ENCODE results near the gene KCND3.

Gene KCND3

DNA sequence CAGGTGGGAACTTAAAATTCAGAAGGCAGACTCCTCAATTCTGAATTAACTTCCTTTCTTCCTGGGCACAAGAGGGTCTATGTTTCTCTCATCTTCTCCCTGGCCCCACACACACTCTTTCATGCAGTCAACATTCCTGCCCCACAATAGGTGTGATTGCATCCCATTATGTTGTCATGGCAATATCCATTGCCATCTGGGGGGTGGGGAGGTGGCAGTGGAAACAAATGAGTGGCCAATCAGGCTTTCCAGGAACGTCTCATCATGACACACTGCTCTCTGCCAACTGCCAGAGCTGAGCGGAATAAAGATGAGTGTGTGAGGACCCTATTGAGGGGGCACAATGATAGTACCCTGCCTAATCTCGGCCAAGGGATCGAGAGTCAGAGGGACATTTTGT is 80.4 kb downstream of the KCND3 start:
- DNase-seq: no peak

DNA sequence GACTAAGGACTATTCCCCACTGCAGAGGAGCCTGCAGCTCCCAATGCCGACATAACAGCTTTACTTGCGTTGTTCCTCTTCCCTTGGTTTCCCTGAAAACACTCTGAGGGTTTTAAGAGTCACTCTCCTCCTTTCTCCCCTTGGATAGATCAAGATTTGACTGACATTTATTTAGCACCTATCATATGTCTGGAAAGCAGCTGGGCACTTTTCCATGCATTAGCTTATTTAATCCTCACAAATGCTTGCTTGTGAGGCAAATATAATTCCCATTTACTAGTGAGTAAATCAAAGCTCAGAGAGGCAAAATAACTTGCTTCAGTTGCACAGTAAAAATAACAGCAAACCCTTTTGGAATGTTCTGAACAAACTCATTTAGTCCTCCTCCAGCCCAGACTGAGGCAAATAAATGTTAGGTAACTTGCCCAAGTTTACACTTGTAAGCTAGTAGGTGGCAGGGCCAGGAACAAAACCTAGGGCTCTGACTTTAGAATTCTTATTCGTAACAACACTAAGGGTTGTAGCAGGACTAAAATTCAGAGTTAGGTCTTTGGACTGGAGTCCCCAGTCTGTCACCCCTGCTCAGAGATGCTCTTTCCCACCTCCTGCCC is 81.4 kb downstream of the KCND3 start:
- DNase-seq: no peak

DNA sequence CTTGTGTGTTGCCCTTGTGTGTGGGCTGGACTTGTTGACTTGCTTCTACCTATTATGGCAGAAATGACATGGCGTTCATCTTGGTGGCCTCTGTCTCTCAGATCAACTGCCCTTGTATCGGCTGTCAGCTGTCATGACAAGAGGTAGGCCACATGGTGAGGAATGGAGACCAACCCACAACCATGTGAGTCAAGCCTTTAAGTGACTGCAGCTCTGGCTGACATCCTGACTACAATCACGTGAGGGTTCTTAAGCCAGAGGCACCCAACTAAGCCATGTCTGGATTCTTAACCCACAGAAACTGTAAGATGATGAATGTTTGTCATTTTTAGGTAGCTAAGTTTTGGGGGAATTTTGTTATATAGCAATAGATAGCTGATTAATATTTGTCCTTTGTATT is 82.1 kb downstream of the KCND3 start:
- peak; percentile 19 for DNase-seq

DNA sequence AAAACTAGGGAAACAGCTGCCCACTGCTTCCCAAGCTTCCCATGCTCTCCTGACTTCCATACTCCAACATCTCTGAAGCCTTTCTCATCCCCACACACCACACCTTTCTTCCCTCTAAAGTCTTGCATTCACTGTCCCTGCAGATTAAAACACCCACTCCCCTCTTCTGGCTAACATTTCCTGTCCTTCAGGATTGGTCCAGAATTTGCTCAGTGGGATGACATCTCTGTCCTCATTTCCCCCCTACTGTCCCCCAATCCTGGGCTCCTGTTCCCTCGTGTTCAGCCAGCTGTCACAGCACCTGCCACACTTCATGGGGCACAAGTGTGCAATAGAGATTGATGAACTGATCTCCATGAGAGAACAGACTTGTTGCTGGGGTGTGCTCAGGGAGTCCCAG is 82.7 kb downstream of the KCND3 start:
- DNase-seq: no peak

DNA sequence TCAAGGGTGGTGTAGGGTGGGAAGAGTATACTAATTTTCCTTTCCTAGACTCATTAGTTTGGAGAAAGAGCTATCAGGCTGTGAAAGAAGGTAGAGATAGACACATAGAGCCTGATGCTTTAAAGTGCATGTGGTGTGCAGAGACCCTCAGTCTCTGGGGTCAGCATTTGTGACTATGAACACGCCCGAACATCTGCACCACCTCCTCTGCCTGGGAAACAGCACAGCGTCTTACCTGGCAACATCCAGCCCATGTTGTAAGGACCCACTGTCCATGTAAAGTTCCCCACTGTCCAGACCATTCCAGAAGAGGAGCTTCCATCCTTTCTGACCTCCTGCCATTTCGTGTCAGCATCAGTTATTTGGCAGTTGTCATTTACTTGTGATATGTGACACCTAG is 83.4 kb downstream of the KCND3 start:
- no peak for DNase-seq

GRCh38 chr1:111904478-111905218 is 84.8 kb downstream of the KCND3 start:
- peak; percentile 48 for DNase-seq

DNA sequence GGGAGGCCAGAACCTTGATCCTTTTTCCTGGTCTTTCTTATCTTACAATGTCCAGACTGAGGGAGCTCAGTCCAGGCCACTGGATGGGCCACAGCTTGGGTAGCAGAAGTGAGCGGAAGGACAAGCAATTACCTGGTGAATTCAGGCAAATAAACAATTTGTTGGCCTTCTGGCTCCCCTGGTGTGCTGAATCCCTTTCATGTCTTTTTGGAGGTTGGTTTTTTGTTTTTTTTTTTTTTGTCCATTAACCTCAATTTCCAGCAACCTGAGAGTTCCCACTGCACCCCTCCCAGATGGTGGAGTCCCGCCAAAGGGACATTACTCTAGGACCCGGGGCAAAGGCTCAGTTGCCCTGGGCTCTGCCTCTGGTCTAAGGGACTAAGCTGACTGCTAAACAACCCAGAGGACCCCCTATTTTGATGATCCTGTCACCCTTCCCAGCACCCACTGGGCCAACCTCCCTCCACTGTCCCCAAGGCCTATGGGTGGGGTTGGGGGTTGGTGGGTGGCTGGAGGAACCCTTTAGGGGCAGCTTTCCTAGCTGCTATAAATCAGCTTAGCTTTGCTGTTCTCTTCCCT is 85.5 kb downstream of the KCND3 start:
- DNase-seq: no peak

DNA sequence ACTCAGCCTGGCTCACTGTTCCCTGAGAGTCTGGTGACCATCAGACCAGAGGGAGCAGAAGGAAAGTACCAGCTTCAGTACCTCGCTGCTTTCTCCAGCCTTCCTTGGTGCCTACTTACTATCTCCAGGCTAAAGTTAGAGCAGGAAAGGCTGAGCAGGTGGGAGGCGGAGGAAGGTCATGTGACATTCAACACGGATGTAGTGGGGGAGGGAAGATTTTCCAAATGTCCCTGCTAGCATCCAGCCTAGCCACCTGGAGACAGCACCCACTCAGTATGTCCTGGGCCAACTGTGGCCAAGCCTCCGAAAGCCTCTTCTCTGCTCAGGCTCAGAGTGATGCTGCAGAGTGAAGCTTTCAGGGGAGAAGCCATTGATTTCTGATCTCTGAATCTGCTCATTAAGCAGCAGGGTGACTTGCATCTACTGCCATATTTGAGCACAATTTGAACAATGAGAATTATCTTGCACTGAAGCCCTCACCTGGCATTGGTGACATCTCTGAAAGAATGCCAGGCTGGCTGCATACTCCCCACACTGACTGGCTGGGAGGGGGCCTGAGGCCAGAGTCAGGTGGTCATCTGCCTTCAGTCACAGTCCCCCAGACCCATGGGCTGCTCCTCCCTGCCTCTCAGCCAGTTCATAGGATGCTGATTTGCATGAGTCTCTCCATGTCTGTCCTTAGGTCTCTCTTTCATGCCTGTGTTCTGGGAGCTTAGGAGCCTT is 86.2 kb downstream of the KCND3 start:
- DNase-seq: no peak

DNA sequence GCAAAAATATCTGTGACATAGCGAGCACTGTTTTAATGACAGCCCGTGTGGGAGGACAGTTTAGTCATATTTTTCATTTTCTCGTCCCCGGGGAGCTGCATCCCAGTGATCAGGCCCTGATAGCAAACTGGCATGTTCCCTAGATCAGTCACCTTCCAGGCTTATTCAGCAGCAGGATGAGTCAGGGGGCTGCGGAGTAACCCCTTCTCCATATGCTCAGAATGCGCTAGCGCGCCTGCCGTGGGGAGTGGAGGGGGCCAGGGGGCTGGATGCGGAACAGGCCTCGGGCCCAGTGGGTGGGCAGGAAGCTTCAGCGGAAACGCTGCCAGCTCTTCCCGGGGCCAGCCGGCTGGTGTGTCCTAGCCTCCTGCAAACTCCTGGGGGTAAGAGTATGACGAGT is 94.0 kb downstream of the KCND3 start:
- DNase-seq: no peak

GRCh38 chr1:111895017-111895416 is 94.5 kb downstream of the KCND3 start:
- DNase-seq: no peak

DNA sequence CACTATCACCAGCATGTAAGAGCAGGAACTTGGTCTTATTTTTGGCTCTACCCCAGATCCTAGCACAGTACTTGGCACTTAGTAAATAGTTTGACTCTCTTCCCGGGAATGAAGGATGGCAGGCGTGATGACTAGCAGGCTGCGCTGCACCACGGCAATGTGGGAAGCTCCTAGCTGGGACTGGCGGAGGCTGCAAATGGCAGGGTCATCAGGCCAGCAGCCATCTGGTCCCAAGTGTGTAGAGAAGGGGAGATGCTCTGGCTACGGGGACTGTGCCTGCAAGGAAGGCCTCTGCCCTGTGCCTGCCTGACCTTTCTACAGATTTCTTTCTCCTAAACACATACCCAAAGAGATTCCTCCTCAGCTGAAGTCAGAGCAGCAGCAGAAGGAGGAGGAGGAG is 95.0 kb downstream of the KCND3 start:
- no peak for DNase-seq

GRCh38 chr1:111891566-111891965 is 97.9 kb downstream of the KCND3 start:
- DNase-seq: no peak

GRCh38 chr1:111888740-111889376 is 100.6 kb downstream of the KCND3 start:
- DNase-seq: no peak

- no peak for DNase-seq
Observed at GRCh38 chr1:111887875-111888274, 101.6 kb downstream of the KCND3 start.

GRCh38 chr1:111887385-111887784 is 102.1 kb downstream of the KCND3 start:
- no peak for DNase-seq

DNA sequence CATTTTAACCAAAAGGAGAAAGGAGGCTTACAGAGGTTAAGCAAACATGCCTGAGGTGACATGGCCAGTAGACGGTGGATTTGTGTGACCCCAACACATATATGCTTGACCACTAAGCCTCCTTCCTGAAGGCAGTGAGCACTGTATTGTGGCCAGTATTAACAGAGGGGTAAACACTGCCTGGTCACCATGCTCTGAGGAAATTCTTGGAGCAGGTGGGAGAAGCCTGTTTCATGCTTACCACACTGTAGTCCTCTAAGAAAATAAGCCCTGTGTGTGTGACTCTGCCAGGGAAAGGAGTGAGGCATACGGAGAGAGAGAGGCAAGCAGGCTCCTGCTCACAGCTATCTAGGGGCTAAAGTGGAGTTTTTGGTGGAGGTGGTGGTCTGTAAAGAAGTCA is 102.7 kb downstream of the KCND3 start:
- DNase-seq: no peak

DNA sequence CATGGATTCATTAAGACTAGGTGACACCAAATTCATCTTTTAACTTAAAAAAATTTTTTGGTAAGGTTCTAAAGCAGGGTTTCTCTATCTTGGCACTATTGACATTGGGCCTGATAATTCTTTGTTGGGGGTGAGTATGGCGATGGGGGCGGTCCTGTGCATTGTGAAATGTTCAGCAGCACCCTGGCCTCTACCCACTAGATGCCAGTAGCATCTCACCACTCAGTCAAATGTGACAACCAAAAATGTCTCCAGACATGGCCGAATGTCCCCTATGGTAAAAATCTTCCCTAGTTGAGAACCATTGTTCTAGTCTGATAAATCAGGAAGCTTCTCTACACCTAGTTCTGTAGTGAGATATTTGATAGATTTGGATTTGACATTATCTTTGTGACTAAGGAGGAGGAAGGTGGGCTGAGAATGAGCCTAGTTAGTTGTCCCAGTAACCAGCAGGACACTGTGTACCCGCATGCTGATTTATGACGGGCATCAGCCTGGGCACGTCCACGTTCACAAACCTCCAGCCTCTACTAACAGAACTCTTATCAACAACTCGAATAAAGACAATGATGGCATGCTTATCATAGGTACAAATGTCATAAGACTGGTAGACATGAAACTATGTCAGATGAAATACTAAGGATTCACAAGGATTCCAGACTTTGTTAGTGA is 104.6 kb downstream of the KCND3 start:
- no peak for DNase-seq

GRCh38 chr1:111882986-111883560 is 106.4 kb downstream of the KCND3 start:
- no peak for DNase-seq

DNA sequence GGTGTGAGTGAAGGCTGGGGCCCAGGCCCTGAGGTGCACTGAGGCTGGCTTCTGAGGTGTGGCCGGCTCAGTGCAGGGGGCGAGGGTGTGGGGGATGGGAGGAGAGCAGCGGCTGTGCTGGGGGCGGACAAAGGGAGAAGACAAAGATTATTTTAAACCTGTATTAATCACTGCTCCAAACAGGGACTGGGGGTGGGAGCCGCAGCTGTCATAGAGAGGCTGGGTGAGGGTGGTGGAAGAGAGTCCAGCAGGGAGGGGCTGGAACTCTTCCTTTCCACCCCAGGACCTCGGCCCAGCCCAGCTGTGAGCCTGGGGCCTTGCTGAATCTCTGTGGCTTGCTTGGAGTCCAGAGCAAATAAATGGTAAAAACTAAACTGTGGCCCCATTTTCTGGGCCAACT is 106.9 kb downstream of the KCND3 start:
- no peak for DNase-seq

- DNase-seq: no peak
Observed at GRCh38 chr1:111880881-111881837, 108.3 kb downstream of the KCND3 start.

DNA sequence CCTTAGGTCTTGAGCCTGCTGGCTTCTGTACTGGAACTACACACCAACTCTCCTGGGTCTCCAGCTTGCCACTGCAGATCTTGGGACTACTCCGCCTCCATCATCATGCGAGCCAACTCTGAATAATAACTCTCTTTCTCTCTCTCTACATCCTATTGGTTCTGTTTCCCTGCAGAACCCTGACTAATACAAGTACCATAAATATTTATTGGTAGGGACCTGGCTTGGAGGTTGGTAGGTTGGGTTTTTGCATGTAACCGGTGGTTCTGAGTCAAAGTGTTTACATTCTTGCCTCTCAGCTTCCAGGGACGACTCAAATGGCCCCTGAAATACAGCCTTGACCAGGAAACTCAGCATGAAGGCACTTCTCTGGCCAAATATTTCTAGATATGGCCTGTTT is 110.4 kb downstream of the KCND3 start:
- no peak for DNase-seq

All from activated CD4-positive, alpha-beta T cell treated with anti-CD3 and anti-CD28 coated beads for 48 hours (primary cell).